WI38 (cell line): ENCODE data around the gene HOXD9.

ENCODE experiments used
- H3K4me3 ChIP-seq: 2 replicates; pipeline ENCODE4 v1.5.1; 2011; ENCODE audit warnings: low read depth, mild to moderate bottlenecking, control low read depth, low read length
- TF ChIP-seq, protein P1 (sequence below): IDR thresholded peaks from 2 replicates; pipeline ENCODE4 v1.5.1; 2012; ENCODE audit warnings: low read depth, mild to moderate bottlenecking, control low read depth, low read length

HOXD9 gene

DNA sequence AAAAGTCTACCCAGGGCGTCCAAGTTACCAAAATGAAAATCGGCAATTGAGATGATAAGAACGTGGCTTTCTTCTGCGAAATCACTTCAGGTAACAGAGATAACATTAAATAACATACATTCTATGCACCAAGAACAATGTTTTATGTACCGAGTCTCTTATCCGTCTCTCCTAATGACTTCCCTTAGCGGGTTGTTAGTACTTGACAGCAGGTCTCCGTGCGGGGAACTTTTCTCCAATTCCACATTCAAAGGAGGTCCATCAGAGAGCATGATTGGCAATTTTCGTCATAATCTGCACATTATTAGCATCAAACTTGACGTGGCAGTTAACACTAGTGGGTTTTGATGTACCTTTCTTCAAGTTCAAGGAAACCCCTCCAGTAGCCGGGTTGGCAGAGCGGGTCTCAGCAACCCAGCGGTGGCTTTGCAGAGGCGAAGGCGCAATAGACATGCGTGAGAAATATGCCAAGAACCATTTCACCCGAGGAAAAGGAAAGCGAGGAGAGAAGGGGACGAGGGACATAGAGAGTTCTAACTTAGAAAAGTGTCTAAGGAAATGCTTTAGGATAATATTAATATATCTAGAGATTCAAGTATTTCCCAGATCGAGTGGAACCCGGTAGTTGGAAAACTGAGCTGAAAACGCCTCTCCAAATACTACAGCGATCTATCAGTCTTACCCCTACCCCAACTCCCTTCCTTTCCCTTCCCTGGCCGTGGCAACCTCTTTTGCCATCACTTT is 43.8 kb upstream of the HOXD9 start:
- TF ChIP-seq, protein P1, sequence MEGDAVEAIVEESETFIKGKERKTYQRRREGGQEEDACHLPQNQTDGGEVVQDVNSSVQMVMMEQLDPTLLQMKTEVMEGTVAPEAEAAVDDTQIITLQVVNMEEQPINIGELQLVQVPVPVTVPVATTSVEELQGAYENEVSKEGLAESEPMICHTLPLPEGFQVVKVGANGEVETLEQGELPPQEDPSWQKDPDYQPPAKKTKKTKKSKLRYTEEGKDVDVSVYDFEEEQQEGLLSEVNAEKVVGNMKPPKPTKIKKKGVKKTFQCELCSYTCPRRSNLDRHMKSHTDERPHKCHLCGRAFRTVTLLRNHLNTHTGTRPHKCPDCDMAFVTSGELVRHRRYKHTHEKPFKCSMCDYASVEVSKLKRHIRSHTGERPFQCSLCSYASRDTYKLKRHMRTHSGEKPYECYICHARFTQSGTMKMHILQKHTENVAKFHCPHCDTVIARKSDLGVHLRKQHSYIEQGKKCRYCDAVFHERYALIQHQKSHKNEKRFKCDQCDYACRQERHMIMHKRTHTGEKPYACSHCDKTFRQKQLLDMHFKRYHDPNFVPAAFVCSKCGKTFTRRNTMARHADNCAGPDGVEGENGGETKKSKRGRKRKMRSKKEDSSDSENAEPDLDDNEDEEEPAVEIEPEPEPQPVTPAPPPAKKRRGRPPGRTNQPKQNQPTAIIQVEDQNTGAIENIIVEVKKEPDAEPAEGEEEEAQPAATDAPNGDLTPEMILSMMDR, result no peak
- no peak overlapping the region for H3K4me3 ChIP-seq

DNA sequence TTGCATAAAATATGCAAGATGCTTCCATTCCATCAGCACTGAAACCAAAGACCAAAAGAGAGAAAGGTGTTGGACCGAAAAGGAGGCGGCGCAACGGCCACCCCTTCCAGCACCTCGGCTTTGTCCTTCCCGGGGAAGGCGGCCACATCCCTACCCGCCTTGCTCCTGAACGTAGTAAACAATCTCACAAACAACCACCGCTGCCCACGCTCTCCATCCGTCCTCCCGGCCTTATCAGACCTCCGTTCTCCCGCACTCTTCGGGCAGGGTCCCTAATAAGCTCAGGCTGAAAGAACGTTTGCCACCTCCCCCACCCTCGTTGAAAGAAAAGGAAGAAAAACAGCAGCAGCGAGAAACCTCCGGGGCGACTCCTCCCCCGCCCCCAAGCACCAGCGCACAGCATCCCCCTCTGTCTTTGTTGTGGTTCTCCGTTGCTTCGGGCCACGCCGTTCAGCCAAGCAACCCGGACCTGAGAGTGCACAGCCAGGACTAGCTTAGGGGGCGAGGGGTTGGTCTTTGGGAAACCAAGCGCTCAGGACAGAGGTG is 43.2 kb upstream of the HOXD9 start:
- H3K4me3 ChIP-seq, result no peak overlapping the region
- TF ChIP-seq, protein P1, result no peak

- TF ChIP-seq, protein P1, result peak; percentile 80
- H3K4me3 ChIP-seq, result no peak overlapping the region
Measured at GRCh38 chr2:176079831-176080539, 42.5 kb upstream of the HOXD9 start.

DNA sequence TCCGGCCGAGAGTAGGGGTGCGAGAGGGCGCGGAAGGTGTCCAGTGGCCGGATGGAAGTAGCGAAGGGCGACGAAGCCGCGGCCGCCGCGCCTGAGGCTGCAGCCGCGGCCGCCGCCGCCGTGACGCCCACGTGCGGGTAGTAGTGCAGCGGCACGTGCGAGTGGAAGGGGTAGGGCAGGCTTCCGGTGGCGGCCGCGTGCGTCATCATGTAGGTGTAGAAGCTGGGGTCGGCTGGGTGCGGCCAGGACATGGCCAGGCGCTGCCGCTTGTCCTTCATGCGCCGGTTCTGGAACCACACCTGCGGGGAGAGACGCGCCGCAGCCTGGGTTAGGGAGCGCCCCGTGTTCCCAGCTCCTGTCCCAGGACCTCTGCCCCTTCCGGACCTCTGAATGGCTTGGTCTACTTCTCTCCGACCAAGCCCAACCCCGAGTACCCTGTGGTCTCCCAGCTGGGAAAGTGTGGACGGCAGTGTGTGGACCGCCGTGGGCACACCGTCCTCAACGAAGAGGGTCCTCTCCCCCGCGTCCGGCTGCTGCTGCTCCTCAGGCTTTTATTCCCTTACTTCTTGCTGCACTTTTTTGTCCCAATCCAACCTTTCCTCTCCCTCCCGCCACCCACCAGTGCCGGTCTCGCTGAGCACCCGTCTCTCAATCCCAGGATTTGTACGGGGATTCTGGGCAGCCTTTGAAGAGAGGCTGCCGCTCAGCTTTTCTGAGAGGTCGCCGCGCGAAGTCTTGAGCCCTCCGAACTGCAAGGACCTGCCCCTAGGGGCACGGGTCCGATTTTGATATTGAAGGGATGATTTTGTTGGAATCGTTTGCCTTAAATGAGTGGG is 41.8 kb upstream of the HOXD9 start:
- TF ChIP-seq, protein P1, result no peak
- no peak overlapping the region for H3K4me3 ChIP-seq

DNA sequence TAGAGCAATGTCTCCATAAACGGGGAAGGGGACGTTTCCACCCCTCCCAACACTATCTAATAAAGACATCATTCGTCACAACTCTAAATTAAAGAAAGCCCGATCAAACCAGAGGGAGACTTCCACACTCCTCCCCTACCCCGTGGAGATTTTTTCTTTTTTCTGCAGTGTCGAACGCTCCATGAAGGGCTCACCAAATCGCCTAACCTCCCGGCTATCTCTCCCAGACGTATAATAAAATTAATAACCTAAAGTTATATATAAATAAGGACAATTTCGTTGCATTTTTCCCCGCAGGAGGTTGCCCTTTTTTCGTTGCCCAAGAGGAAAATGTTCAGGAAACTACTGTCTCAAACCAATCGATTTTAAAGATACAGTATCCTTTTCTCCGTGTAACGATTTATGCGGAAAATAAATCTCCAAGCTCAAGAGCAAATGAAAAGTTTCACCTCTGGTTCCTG is 41.1 kb upstream of the HOXD9 start:
- TF ChIP-seq, protein P1, result no peak
- H3K4me3 ChIP-seq, result no peak overlapping the region

DNA sequence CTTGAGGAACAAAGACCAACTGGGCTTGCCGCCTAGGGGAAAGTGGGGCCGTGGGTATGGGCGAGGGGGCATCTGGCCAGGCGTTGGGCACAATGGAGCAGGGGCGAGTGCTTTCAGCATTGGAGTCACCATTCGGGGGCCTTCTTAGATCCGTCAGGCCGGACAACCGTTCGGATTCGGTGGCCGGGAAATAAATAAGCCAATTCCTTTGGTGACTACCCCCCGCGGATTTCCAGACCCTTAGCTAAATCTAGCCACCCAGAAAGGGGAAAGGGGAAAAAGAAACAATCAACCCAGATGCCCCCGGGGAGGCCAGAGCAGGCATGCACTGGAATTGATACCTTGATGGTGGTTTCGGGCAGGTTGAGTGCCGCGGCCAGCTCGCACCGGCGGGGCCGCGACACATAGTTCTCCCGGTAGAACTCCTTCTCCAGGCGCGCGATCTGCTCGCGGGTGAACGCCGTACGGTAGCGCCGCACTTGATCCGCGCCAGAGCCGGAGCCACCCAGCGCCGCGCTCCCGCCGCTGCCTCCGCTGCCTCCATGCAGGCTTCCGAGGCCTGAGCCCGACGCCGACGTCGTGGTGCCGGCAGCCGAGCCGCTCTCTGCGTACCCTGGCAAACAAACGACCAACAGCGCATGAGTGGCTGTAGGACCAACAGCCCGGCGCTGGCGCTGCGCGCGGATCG is 40.5 kb upstream of the HOXD9 start:
- no peak overlapping the region for H3K4me3 ChIP-seq
- TF ChIP-seq, protein P1, result no peak
